ENCODE data around the gene SLC12A5. TPM values are rescaled to one million over a fixed set of nuclear protein-coding genes. Genes with fewer than 3 reads are reported as not detected.
A peak's percentile ranks its signal among the peaks of the same experiment; 100 is the strongest.

Gene SLC12A5
- total and polyA plus RNA-seq, 2 of the 4 experiments (the other 2 are of a cell fraction): 2.2 TPM; not detected in 1

DNA sequence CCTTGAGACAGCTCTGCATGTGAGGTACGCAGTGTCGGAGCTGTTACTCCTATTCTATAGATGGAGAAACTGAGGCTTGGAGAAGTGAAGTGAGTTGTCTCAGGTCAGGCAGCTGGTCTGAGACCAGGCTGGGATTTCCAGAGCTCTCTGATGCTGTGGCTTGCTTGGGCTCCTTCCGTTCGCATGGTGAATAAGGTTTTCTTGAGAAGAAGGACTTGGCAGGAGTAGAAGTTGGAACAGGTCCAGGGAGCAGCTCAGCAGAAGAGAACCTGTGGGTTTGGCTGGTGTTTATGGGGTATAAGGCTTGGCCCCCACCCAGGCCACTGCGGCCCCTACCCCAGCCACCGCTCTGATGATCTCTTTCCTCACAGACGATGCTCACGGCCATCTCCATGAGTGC lies 7.4 kb downstream of the SLC12A5 start:
- 80% methylated on average over 1 of the region's 8 CpGs; no CpG with 5 or more reads in 1 of the 2 experiments for WGBS, 2 experiments (ENCODE audit: extremely low coverage in 2 of 2, insufficient read length in 1 of 2)
- no peak overlapping the region for H3K27ac ChIP-seq (ENCODE audit: insufficient read depth, low read length)
- no peak overlapping the region for H3K4ac ChIP-seq (ENCODE audit: low read depth, low read length)
- H3K36me3 ChIP-seq (ENCODE audit: control insufficient read depth, insufficient read depth, low read length): no peaks in the 10 kb centered on the region
- H3K4me1 ChIP-seq (ENCODE audit: control insufficient read depth, insufficient read depth, low read length): no peaks in the 10 kb centered on the region
- POLR2A ChIA-PET (ENCODE audit: unreplicated experiment): interaction anchor here (0.6 kb wide), 1 partner anchor 97 kb away, joined by 3 read pairs; no protein-coding TSS in a partner anchor
- H3K9me1 ChIP-seq (ENCODE audit: insufficient read depth, low read length): no peaks in the 10 kb centered on the region
- no peak overlapping the region for H2BK15ac ChIP-seq (ENCODE audit: low read depth, low read length)
- dilution Hi-C loops (cut with HindIII; ENCODE audit: low sequenced_read_pairs, unreplicated experiment) (no loop called here), in situ Hi-C loops (cut with MboI; ENCODE audit: low sequenced_read_pairs) (no loop called here), intact Hi-C loops (cut with micrococcal nuclease) (no loop called here)
- H4K91ac ChIP-seq (ENCODE audit: insufficient read depth, low read depth, low read length): no peak overlapping the region
- peak overlapping the region; percentile 48 for H2AK9ac ChIP-seq (replicated peaks; ENCODE audit: low read depth, low read length, poor library complexity)
- H4K8ac ChIP-seq (ENCODE audit: low read depth in 2 of 2, low read length in 2 of 2): no peak overlapping the region
- CTCF ChIA-PET: no interaction called here
- TF ChIP-seq NFE2L2 (IDR thresholded peaks at IDR 0.05; ENCODE audit: low read depth, low read length): no peak
- TF ChIP-seq RCOR1 (IDR thresholded peaks at IDR 0.05; ENCODE audit: insufficient replicate concordance, low read length): no peak
- no peak for TF ChIP-seq CHD1 (IDR thresholded peaks at IDR 0.05; ENCODE audit: low read depth, low read length)
- no peak for TF ChIP-seq POLR2A (IDR thresholded peaks at IDR 0.05; ENCODE audit: low read depth, low read length)
- TF ChIP-seq RAD21 (IDR thresholded peaks at IDR 0.05; ENCODE audit: low read length): no peak
- TF ChIP-seq, protein P1, sequence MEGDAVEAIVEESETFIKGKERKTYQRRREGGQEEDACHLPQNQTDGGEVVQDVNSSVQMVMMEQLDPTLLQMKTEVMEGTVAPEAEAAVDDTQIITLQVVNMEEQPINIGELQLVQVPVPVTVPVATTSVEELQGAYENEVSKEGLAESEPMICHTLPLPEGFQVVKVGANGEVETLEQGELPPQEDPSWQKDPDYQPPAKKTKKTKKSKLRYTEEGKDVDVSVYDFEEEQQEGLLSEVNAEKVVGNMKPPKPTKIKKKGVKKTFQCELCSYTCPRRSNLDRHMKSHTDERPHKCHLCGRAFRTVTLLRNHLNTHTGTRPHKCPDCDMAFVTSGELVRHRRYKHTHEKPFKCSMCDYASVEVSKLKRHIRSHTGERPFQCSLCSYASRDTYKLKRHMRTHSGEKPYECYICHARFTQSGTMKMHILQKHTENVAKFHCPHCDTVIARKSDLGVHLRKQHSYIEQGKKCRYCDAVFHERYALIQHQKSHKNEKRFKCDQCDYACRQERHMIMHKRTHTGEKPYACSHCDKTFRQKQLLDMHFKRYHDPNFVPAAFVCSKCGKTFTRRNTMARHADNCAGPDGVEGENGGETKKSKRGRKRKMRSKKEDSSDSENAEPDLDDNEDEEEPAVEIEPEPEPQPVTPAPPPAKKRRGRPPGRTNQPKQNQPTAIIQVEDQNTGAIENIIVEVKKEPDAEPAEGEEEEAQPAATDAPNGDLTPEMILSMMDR (conservative IDR thresholded peaks at IDR 0.05; ENCODE audit: low read depth, low read length): no peak
- no peak overlapping the region for H2AFZ ChIP-seq (replicated peaks; ENCODE audit: low read length, poor library complexity)
- H2BK120ac ChIP-seq (ENCODE audit: low read depth, low read length): no peak overlapping the region
- H4K20me1 ChIP-seq (ENCODE audit: insufficient read depth, low read length): no peaks in the 10 kb centered on the region; the same call in 1 of the 2 replicates
- H3K9me3 ChIP-seq (ENCODE audit: control insufficient read depth, insufficient read depth, low read length): no peaks in the 10 kb centered on the region
- no peak overlapping the region for H3K56ac ChIP-seq (ENCODE audit: extremely low read depth, insufficient read depth, low read length)
- H3K79me1 ChIP-seq (ENCODE audit: low read depth in 1 of 2, low read length in 2 of 2): no peaks in the 10 kb centered on the region
- H3K18ac ChIP-seq (ENCODE audit: low read depth, low read length): no peak overlapping the region
- H3K4me2 ChIP-seq (ENCODE audit: low read depth, low read length): no peak overlapping the region
- H3K23ac ChIP-seq (ENCODE audit: low read depth, low read length): no peak overlapping the region
- H2BK5ac ChIP-seq (ENCODE audit: low read depth, low read length, poor library complexity, severe bottlenecking): no peak overlapping the region
- H3K4me3 ChIP-seq (ENCODE audit: insufficient read depth, low read depth, low read length): no peak overlapping the region
- H2BK20ac ChIP-seq (ENCODE audit: low read depth, low read length): no peak overlapping the region
- no peak overlapping the region for H2AK5ac ChIP-seq (ENCODE audit: low read depth, low read length)
- DNase-seq: no peak
- peaks cover 24% of the 10 kb centered on the region for H3K27me3 ChIP-seq (ENCODE audit: control insufficient read depth, insufficient read depth, low read length)
- H4K5ac ChIP-seq (ENCODE audit: low read depth, low read length): no peak overlapping the region
- no peak overlapping the region for H3K14ac ChIP-seq (replicated peaks; ENCODE audit: low read depth, low read length)
- no peak for ATAC-seq (ENCODE audit: low read depth)
- BruUV-seq (replicated peaks): no TSS peak
- no peak overlapping the region for H3K9ac ChIP-seq (ENCODE audit: low read depth, low read length)
